Breast epithelium (tissue), 4 donors: ENCODE results near the gene MMD2. TPM values are rescaled to one million over a fixed set of nuclear protein-coding genes. Genes with fewer than 3 reads are reported as not detected.

ENCODE experiments used
- DNase-seq, 2 donors: peaks; one replicate each; pipeline ENCODE4 v3.0.0-alpha.2; 2019; ENCODE audit warnings: low spot score in 2 of 2
- H3K27ac ChIP-seq, 2 donors: fragments of 200-600 bp; sonication (generic) in 1 of 2; one replicate each; pipeline ENCODE4 v1.5.1; 2016 to 2019; ENCODE audit warnings: mild to moderate bottlenecking in 1 of 2
- H3K27me3 ChIP-seq, 2 donors: fragments of 200-600 bp; sonication (generic) in 1 of 2; one replicate each; pipeline versions ENCODE4 v1.5.1 to v1.6.0; 2017 to 2019; ENCODE audit warnings: control low read depth in 1 of 2, mild to moderate bottlenecking in 1 of 2
- H3K36me3 ChIP-seq: fragments of 200-600 bp; one replicate; pipeline ENCODE4 v1.5.1; 2019
- H3K4me1 ChIP-seq, 2 donors: fragments of 200-600 bp; sonication (generic); one replicate each; pipeline ENCODE4 v1.5.1; 2016 to 2019; ENCODE audit warnings: control low read depth in 1 of 2
- H3K4me3 ChIP-seq, 3 donors: fragments of 200-600 bp; sonication (generic); 1 replicate in 2 of 3; 2 replicates in 1 of 3; pipeline ENCODE4 v1.5.1; 2016 to 2019; ENCODE audit warnings: mild to moderate bottlenecking in 3 of 3, moderate library complexity in 2 of 3
- H3K9me3 ChIP-seq, 2 donors: fragments of 200-600 bp; sonication (generic) in 1 of 2; one replicate each; pipeline ENCODE4 v1.5.1; 2016 to 2019; ENCODE audit warnings: control low read depth in 1 of 2
- POLR2A ChIP-seq: fragments of 450-650 bp; IDR thresholded peaks from one replicate; pipeline ENCODE4 v1.6.1; 2016; ENCODE audit warnings: antibody characterized with exemption, mild to moderate bottlenecking, moderate library complexity
- POLR2AphosphoS5 ChIP-seq, 3 donors: sonication (generic); formaldehyde crosslinking; IDR thresholded peaks; one replicate each; pipeline ENCODE4 v1.6.1; 2017; ENCODE audit warnings: antibody characterized with exemption in 3 of 3
- intact Hi-C: fragments of 100-400 bp; cut with DNase I; formaldehyde crosslinking; loops from one replicate; pipeline ENCODE4 v1.15.1; 2023; ENCODE audit warnings: low total_unique reads
- total RNA-seq, 3 donors: library from RNA; depleted of rRNA; stranded (reverse); fragments of >200 nt; gene quantifications; one replicate each; pipeline ENCODE4 v1.1.0, GENCODE V29; 2016
- TF ChIP-seq, protein P1 (sequence below), 3 donors: fragments of 450-650 bp; IDR thresholded peaks; one replicate each; pipeline ENCODE4 v1.5.1; 2016 to 2017; ENCODE audit warnings: antibody characterized with exemption in 3 of 3, mild to moderate bottlenecking in 3 of 3, moderate library complexity in 3 of 3

Gene MMD2
- total RNA-seq, 3 donors from 2014 or later: not detected

DNA sequence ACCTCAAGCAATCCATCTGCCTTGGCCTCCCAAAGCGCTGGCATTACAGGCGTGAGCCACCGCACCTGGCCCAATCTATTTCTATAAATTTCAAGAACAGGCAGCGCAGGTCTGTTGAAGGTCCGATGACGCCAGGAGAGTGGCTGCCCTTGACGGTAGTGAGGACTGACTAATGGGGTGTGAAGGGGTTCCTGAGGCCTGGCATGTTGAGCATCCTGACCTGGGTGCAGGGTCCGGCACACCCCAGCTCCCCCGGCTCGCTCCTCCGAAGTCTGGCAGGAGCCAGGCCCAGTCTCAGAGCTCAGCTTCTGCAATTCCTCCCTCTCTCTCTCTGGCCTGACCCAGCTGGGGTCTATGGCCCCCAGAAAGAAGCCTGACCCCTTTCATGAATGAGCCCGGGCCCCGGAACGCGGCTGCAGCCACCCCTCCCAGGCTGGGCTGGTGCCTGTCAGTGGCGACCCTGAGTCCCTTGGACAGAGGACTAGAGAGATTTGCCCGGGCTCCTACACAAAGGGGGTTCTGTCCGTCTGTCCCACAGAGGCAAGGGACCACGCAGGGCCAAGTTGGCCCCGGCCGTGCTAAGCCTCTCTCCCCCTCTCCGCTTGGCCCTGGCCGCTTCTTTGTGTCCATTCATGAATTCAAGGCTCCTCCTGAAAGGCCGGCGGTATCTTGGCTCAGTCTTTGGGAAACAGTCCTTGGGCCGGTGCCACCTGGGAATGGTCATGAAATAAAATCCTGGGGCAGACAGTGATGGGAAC is 18.8 kb downstream of the MMD2 start:
- no peak overlapping the region for H3K4me3 ChIP-seq
- intact Hi-C loops: no loop called here
- no peak for DNase-seq
- TF ChIP-seq POLR2A: no peak
- no peak for TF ChIP-seq POLR2AphosphoS5 (IDR thresholded peaks at IDR 0.05)
- TF ChIP-seq, protein P1, sequence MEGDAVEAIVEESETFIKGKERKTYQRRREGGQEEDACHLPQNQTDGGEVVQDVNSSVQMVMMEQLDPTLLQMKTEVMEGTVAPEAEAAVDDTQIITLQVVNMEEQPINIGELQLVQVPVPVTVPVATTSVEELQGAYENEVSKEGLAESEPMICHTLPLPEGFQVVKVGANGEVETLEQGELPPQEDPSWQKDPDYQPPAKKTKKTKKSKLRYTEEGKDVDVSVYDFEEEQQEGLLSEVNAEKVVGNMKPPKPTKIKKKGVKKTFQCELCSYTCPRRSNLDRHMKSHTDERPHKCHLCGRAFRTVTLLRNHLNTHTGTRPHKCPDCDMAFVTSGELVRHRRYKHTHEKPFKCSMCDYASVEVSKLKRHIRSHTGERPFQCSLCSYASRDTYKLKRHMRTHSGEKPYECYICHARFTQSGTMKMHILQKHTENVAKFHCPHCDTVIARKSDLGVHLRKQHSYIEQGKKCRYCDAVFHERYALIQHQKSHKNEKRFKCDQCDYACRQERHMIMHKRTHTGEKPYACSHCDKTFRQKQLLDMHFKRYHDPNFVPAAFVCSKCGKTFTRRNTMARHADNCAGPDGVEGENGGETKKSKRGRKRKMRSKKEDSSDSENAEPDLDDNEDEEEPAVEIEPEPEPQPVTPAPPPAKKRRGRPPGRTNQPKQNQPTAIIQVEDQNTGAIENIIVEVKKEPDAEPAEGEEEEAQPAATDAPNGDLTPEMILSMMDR (IDR thresholded peaks at IDR 0.05): no peak
- no peaks in the 10 kb centered on the region for H3K9me3 ChIP-seq
- no peaks in the 10 kb centered on the region for H3K4me1 ChIP-seq
- no peaks in the 10 kb centered on the region for H3K36me3 ChIP-seq
- peaks cover 0 to 5% of the 10 kb centered on the region in 2 donors for H3K27me3 ChIP-seq
- H3K27ac ChIP-seq: no peak overlapping the region

DNA sequence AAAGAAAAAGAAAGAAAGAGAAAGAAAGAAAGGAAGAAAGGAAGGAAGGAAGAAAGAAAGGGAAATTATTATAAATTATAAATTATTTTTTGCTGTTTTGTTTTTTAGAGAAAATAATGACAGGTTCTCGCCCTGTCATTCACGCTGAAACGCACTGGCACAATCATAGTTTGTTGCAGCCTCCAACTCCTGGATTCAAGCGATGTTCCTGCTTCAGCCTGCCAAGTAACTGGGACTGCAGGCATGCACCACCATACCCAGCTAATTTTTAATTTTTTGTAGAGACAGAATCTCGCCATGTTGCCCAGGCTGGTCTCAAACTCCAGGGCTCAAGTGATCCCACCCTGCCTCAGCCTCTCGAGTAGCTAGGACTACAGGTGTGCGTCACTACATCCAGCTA is 21.6 kb downstream of the MMD2 start:
- intact Hi-C loops: loop anchor here (2.0 kb wide), 1 partner anchor 59 kb away; no protein-coding TSS in a partner anchor
- H3K36me3 ChIP-seq: no peaks in the 10 kb centered on the region
- TF ChIP-seq POLR2A (no peak), POLR2AphosphoS5 (IDR thresholded peaks at IDR 0.05) (no peak)
- TF ChIP-seq, protein P1 (IDR thresholded peaks at IDR 0.05): no peak

DNA sequence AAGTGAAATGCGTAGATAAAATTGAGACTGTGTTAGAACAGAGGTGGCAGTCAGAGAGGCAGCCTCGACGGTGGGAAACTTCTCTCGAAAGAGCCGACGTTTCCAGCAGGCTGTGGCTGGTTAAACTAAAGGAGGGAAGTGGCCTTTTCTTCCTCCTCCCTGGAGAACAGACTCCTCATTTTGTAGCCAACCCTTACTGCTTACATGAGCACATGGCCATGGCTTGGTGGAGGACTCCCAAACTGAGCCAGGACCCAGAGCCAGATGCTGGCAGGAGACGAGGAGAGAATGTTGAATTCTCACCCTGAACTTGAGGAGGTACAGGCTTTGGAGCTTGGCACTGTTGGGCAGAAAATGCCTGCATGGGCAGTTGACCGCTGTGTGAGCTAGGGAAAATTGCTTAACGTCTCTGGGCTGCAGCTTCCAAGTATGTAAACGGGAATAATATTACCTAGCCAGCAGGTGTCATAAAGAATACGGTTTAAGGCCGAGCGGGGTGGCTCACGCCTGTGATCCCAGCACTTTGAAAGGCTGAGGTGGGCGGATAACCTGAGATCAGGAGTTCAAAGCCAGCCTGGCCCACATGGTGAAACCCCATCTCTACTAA is 24.5 kb downstream of the MMD2 start:
- DNase-seq: no peak
- Histone ChIP-seq H3K27me3 (peaks cover 0 to 3% of the 10 kb centered on the region in 2 donors), H3K36me3 (no peaks in the 10 kb centered on the region), H3K9me3 (no peaks in the 10 kb centered on the region), H3K27ac (no peak overlapping the region), H3K4me3 (no peak overlapping the region), H3K4me1 (no peaks in the 10 kb centered on the region)
- intact Hi-C loops: no loop called here
- TF ChIP-seq POLR2A (no peak), POLR2AphosphoS5 (IDR thresholded peaks at IDR 0.05) (no peak)
- TF ChIP-seq, protein P1 (IDR thresholded peaks at IDR 0.05): no peak

More for the DNA sequence above, 21.6 kb downstream of the MMD2 start:
- H3K4me1 ChIP-seq: no peaks in the 10 kb centered on the region
- H3K9me3 ChIP-seq: no peaks in the 10 kb centered on the region
- H3K4me3 ChIP-seq: no peak overlapping the region
- DNase-seq: no peak
- no peaks in the 10 kb centered on the region for H3K27me3 ChIP-seq
- no peak overlapping the region for H3K27ac ChIP-seq

DNA sequence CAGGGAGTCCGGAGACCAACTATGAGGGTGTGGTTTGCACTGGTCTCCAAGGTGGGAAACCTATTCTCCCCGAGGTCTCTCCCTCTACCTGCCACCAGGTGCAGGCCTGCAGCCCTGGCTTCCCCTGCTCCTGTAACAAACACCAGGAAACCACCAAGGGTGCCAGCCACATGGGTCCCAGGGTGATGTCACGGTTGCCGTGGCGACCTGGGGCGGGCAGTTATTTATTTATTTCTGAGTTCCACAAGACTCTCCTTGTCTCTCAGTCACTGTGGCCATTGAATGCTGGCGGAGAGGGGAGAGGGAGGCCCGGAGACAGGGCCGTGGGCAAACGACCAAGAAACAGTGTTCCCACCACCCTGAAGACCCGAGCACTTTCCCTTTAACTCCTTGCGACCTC is 27.0 kb downstream of the MMD2 start:
- TF ChIP-seq, protein P1 (IDR thresholded peaks at IDR 0.05): no peak
- H3K4me3 ChIP-seq: no peak overlapping the region
- H3K36me3 ChIP-seq: no peaks in the 10 kb centered on the region
- H3K27me3 ChIP-seq: peaks cover 2 to 14% of the 10 kb centered on the region in 2 donors
- DNase-seq: peak in 1 of 2 donors; percentile 20
- no peaks in the 10 kb centered on the region for H3K9me3 ChIP-seq
- intact Hi-C loops: no loop called here
- H3K27ac ChIP-seq: no peak overlapping the region
- H3K4me1 ChIP-seq: no peaks in the 10 kb centered on the region

DNA sequence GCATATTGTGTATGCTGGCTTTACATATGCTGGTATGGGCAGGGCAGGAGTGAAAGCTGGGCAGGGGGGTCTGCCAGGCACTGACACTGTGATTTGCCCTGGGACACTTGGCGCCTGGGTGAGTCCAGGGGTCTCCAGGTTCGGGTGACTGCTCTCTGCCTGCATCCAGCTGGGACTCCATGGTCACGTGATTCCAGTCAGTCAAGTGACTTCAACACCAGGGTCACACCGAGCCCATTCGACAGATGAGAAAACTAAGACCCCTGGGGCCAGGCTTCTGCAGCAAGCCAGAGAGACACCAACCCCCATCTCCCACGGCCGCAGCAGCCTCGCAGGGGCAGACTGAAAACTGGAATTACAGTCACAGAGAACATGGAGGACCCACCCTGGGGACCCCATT is 30.0 kb downstream of the MMD2 start:
- intact Hi-C loops: no loop called here
- H3K27ac ChIP-seq: no peak overlapping the region
- no peaks in the 10 kb centered on the region for H3K36me3 ChIP-seq
- no peaks in the 10 kb centered on the region for H3K9me3 ChIP-seq
- no peak for TF ChIP-seq POLR2A
- no peak for TF ChIP-seq POLR2AphosphoS5 (IDR thresholded peaks at IDR 0.05)
- TF ChIP-seq, protein P1 (IDR thresholded peaks at IDR 0.05): no peak
- no peaks in the 10 kb centered on the region for H3K4me1 ChIP-seq
- H3K27me3 ChIP-seq: peaks cover 2 to 14% of the 10 kb centered on the region in 2 donors
- no peak for DNase-seq
- H3K4me3 ChIP-seq: no peak overlapping the region
